GM18907 (cell line): ENCODE measurements around the gene SPATS2L.
"Not testable (repeated sequence)": the region's sequence is repeated elsewhere in the genome, so short reads cannot be mapped to it uniquely, and the experiment has no call there.

Source experiments
- ATAC-seq: cut with Tn5 transposase; IDR thresholded peaks from one replicate; pipeline ENCODE4 v1.9.1; 2021; ENCODE audit warnings: mild to moderate bottlenecking, moderate library complexity; ENCODE audit not compliant: unreplicated experiment

Gene SPATS2L

DNA sequence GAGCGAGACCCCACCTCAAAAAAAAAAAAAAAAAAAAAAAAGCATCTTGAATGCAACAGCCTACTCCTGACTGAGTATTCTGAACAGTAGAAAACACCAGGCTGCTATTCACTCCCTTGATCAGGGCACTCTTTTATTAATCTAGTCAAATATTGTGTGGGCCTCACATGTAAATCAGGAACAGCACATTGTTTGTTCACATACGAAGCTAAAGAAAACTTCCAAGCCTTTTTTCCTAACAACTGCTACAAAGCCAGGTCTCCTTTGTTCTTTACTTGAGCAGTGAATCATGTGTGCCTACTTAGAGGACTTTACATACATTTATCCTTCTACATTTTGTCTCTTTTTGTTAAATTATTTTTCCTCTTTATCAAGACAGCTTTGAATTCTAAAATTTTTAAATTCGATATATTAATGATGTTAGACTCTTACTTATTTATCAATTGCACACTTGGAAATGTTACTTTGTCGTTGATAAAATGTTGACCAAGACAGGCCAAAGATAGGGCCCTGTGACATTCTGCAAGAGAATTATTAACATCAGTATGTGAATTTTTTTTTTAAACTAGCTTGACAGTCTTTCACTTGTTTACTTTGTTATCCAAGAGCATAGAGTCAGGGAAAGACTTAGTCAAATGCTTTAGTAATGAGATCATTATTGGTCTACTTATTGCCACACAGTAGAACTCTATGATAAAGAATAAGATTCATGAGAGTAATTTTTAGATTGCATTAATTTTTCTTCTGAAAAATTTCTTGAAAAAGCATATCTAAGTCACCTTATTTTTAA is 13.2 kb downstream of the SPATS2L start:
- no peak for ATAC-seq

- no peak for ATAC-seq
Measured at GRCh38 chr2:200320344-200320743, 13.9 kb downstream of the SPATS2L start.

DNA sequence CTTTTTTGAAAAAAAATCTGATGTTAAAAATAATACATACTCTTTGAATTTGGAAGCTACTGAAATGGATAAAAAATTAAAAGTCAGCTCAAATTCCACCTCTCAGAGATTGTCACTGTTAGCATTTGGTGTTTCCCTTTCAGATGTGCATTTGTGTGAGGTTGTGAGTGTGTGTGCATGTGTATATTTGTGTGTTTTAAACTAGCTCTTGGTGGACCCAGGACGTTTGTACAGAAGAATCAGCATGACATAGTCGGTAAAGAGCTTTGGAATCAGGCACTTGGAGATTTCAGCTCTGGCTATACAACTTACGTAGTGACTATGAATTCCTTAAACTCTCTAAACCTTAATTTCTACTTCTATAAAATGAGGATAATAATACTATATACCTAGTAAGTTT is 14.5 kb downstream of the SPATS2L start:
- no peak for ATAC-seq

DNA sequence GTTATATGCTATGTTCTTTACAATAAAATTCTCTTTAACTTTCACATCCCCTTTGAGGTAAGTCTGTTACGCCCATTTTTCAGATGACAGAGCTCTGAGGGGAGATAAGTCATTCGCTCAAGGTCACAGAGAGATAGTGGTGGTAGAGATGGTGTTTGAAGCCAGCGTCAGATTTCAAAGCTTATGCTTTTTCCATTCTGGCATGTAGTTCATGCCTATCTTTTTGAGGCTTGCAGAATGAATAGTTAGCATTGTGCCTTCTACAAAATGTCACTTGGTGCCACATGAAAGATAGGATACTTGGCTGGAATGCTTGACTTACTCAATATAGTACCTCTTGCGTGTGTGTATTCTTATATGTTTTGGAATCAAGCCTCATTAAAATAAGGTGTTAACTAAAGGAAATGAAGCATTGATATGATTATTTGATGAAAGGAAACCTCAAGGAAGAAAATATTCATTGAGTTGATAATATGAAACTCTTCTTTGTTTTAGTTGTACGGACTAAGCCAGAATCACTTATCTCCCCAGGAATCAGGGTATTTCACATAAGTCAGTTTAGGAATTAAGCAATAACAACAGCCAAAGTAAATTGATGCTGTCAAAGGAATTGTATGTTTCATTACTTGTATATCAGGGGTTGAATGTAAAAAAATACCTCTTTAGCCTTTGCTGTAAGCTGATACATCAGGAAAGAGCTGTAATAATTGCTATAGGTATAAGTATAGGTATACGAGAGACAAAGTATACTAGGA is 15.5 kb downstream of the SPATS2L start:
- no peak for ATAC-seq

DNA sequence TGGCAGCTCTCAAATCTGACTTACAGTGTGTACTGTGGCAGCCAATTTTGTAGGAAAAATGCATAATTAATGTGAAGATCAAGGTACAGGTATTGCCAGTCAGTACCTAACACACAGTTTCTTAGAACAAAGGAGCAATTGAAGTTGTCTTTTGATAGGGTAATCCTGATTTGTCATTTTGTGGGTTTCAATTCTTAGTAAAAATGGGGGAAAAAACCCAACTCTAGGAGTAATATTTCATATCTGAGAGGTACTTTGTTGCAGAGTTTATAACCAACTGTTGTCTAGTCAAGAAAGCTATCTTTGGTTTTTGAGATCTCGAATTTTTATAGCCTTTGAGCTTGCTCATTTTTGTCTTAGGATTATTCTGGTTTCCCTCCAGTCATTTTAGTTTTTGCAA is 16.1 kb downstream of the SPATS2L start:
- no peak for ATAC-seq

- no peak for ATAC-seq
Measured at GRCh38 chr2:200324362-200324761, 17.9 kb downstream of the SPATS2L start.

GRCh38 chr2:200329384-200329783 is 22.9 kb downstream of the SPATS2L start:
- ATAC-seq: no peak

DNA sequence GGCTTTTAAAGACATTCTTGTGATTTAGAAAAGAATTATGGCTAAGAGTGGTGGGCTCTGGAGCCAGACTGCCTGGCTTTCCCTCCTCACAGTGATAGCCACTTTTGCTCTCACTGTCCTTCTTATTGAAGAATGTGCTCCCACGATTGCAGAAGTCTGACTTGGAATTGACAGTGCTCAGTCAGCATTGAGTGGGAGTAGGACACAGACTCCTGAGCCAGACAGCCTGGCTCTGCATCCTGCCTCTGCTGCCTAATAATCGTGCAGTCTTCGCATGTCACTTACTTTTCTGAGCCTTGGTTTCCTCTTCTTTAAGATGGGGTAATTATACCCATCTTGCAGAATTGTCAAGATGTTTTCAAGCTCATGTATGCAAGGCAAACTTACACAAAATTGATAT is 23.3 kb downstream of the SPATS2L start:
- ATAC-seq: no peak

- no peak for ATAC-seq
Measured at GRCh38 chr2:200330351-200331060, 24.0 kb downstream of the SPATS2L start.

- ATAC-seq: no peak
Measured at GRCh38 chr2:200331061-200331400, 24.5 kb downstream of the SPATS2L start.

DNA sequence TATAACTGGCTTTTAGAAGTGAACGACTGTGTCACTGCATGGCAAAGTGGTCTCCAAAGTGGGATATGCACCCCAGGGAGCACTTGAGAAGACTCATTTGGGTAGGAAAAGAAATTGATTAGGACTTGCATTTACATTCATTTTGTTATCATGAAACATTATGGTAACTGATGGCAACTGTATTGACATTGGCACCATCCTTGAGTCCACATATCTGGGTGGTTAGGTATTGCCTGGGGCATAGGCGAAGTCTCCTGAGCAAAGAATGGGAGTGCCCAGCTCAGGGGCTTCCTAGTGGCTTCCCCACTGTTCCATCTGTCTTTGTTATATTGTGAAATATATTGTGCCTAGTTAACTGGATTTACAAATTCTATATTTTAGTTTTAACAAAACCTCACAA is 29.2 kb downstream of the SPATS2L start:
- no peak for ATAC-seq

GRCh38 chr2:200336980-200337615 is 30.6 kb downstream of the SPATS2L start:
- ATAC-seq: no peak

- no peak for ATAC-seq
Measured at GRCh38 chr2:200337621-200338020, 31.1 kb downstream of the SPATS2L start.

DNA sequence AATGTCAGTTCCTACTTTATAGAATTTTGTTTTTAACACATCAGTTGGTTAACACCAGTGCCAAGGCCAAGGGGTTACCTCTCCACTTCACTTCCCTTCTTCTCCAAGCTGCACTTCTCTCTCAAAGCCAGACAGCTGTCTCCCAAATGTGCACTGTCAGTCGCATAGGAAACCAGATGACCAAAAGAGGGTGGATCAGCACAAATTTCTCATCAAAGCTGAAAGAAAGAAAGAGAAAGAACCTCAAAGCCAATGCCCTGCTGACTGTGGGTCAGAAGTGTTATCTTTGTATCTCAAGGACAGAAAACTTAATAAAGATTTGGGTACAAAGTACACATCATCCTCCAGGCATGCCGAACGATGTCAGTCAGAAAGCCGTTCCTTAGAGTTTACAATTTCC is 32.2 kb downstream of the SPATS2L start:
- no peak for ATAC-seq

DNA sequence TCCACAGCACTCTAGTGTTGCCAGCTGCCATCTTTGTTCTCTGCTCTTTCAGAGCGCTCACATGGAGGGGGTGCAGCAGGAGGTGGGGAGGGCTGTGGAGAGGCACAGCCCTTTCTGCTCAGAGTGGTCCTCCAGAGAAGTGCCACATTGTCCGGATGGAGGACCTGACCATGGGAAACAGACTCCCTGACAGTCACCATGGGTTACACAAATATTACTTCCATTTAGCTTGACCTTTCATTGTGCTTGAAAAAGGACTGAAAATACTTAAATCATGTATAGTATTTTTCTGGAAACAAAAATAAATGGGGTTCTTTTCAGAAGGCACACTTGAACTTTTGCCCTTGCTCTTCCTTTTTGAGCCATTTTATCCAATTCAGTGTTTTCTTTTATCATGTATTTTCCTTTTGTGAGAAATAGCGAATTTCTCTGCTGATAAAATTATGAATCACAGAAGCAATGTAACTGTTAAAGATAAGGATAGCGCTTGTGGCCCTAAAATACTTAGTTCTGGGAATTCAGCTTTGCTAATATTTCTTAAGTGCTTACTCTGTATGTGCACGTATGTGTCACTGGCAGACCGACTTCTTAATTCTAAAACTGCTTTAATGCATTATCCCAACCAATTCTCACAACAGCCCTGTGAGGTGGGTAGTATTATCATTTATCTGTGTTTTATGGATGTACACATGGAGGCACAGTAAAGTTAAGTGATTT is 34.2 kb downstream of the SPATS2L start:
- no peak for ATAC-seq

- ATAC-seq: no peak
Measured at GRCh38 chr2:200341376-200341775, 34.9 kb downstream of the SPATS2L start.

DNA sequence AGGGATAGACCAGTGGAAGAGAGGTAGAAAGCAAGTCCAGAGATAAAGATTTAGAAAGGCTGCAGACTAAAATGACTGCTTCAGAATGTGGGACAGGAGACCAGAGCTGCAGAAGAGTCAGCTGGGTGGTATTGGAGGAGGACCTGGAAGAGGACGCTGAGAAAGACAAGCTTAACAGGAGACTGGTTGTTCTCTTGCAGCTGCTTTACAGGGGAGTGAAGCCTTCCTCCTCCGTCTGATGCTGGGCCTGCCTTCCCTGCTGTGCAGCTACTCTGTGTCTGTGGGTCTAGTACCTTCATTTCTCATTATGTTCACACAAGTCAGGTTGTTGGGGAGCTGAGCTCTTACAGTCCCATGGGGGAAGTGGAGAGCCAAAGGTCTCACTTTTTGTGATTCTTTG is 35.7 kb downstream of the SPATS2L start:
- no peak for ATAC-seq

DNA sequence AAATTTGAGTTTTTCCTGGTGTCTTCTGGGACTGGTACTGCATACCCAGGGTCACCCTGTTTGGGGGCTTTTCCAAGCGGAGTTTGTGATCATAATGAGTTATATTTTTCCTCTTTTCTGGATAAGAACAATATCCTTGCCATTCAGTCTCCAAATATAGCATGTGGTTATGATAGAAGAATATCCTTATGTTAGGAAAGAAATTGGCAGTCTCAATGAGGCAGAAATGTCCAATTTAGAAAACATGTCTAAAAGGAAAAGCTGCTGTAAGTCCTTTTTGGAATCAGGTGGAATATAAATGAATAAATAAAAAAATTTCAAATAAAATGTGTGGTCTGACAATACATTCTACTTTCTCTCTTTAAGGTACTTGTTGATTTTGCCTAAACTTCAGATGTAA is 36.2 kb downstream of the SPATS2L start:
- ATAC-seq: no peak

- ATAC-seq: not testable (repeated sequence)
Measured at GRCh38 chr2:200344202-200344601, 37.7 kb downstream of the SPATS2L start.

DNA sequence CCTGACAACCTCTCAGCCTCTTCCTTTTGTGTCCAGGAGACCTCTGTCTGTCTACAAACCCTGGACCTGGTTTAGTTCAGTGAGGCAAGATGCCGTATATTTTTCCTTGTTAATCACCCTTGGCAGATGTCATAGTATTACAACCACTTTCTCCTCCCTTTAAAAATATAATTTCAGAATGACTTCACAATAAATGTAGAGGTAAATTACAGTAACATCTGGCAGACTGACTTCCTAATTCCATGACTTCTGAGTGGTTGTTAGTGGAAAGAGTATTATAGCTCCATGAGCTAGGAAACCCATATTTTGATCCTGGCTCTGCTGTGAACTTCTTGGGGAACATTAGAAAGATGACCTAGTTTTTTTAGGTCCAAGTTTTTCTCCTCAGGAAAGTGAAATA is 39.5 kb downstream of the SPATS2L start:
- ATAC-seq: no peak

- ATAC-seq: no peak
Measured at GRCh38 chr2:200347301-200347700, 40.8 kb downstream of the SPATS2L start.
